Lower lobe of right lung (tissue), 2 donors: ENCODE results near the gene SBF2. TPM values are rescaled to one million over a fixed set of nuclear protein-coding genes. Genes with fewer than 3 reads are reported as not detected.

ENCODE experiments used
- ATAC-seq, 2 donors: fragments of 200-7000 bp; cut with Tn5 transposase; one replicate each; pipeline ENCODE4 v1.9.1; 2020 to 2022; ENCODE audit warnings: mild to moderate bottlenecking in 2 of 2, moderate library complexity in 2 of 2
- DNase-seq: peaks from one replicate; pipeline ENCODE4 v3.0.0-alpha.2; 2020
- H3K27ac ChIP-seq: fragments of 200-600 bp; one replicate; pipeline ENCODE4 v1.8.0; 2022
- H3K27me3 ChIP-seq: fragments of 200-600 bp; one replicate; pipeline ENCODE4 v1.8.0; 2022; ENCODE audit warnings: low read depth
- H3K36me3 ChIP-seq: fragments of 200-600 bp; one replicate; pipeline ENCODE4 v1.8.0; 2022; ENCODE audit warnings: mild to moderate bottlenecking
- H3K4me1 ChIP-seq: fragments of 200-600 bp; one replicate; pipeline ENCODE4 v1.8.0; 2022
- H3K4me3 ChIP-seq: fragments of 200-600 bp; one replicate; pipeline ENCODE4 v1.8.0; 2022; ENCODE audit warnings: mild to moderate bottlenecking
- H3K9me3 ChIP-seq: fragments of 200-600 bp; one replicate; pipeline ENCODE4 v1.8.0; 2022
- intact Hi-C: fragments of 100-400 bp; cut with DNase I; formaldehyde crosslinking; loops from one replicate; pipeline ENCODE4 v1.11.0; 2022
- total RNA-seq: library from RNA; stranded (reverse); fragmentation: NEBNext Ultra II Directional; extraction: Animal tissue kit (Norgen Biotek cat#: 25700); gene quantifications from one replicate; pipeline ENCODE4 v1.2.1, GENCODE V29; 2021
- TF ChIP-seq, protein P1 (sequence below): fragments of 200-600 bp; IDR thresholded peaks from one replicate; pipeline ENCODE4 v1.8.0; 2022; ENCODE audit warnings: antibody characterized with exemption, mild to moderate bottlenecking
- donor health status: DM: no; HTN: yes; CAD: no; lungs with severe emphysema.

SBF2 gene
- total RNA-seq, 1 donor from 2014 or later = 41.3 TPM

DNA sequence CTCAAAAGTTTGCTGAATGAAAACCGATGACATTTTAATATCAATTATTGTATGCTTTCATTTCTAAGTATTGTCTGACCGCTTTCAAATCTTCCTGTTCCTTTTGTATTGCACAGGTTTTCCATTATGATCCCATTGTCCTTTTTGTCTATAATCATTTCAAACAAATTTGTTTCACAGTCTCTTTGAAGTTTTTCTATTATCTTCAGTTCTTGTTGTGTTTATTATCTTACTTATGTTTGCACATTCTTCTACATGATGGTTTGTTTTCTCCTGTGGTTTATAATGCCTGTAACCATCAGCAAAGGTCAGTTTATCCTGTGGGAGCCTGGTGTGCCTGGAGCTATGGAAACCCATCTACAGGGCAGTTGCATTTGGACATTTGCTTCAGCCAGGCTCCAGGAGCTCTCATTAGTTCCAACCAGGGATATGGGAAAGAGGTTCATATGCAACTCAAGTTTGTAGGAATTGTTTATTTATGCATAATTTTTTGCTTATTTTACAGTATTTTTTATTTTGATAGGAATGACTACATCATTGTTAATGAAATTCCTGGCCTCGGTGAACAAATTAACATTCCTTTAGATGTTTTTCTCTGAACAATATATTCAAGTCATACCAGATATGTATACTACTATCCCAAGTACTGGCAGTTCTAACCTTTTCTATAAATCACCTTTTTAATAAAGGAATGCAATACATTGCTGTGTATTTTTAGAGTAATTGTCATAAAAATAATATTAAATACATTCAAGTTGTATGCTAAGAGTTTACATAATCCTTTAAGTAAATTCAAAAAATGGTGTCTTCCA lies 179.2 kb downstream of the SBF2 start:
- intact Hi-C loops = no loop called here

GRCh38 chr11:10113852-10114251 lies 180.2 kb downstream of the SBF2 start:
- H3K4me3 ChIP-seq = no peak overlapping the region
- H3K9me3 ChIP-seq = no peaks in the 10 kb centered on the region
- TF ChIP-seq, protein P1, sequence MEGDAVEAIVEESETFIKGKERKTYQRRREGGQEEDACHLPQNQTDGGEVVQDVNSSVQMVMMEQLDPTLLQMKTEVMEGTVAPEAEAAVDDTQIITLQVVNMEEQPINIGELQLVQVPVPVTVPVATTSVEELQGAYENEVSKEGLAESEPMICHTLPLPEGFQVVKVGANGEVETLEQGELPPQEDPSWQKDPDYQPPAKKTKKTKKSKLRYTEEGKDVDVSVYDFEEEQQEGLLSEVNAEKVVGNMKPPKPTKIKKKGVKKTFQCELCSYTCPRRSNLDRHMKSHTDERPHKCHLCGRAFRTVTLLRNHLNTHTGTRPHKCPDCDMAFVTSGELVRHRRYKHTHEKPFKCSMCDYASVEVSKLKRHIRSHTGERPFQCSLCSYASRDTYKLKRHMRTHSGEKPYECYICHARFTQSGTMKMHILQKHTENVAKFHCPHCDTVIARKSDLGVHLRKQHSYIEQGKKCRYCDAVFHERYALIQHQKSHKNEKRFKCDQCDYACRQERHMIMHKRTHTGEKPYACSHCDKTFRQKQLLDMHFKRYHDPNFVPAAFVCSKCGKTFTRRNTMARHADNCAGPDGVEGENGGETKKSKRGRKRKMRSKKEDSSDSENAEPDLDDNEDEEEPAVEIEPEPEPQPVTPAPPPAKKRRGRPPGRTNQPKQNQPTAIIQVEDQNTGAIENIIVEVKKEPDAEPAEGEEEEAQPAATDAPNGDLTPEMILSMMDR = no peak
- ATAC-seq = no peak
- DNase-seq = no peak
- H3K36me3 ChIP-seq = no peaks in the 10 kb centered on the region
- H3K27me3 ChIP-seq = no peaks in the 10 kb centered on the region
- peaks cover 24% of the 10 kb centered on the region for H3K4me1 ChIP-seq
- intact Hi-C loops = no loop called here
- H3K27ac ChIP-seq = no peak overlapping the region

More for the DNA sequence above, 179.2 kb downstream of the SBF2 start:
- Histone ChIP-seq H3K4me1 (peaks cover 16% of the 10 kb centered on the region), H3K9me3 (no peaks in the 10 kb centered on the region), H3K4me3 (no peak overlapping the region), H3K36me3 (no peaks in the 10 kb centered on the region), H3K27ac (no peak overlapping the region), H3K27me3 (no peaks in the 10 kb centered on the region)
- ATAC-seq = no peak
- TF ChIP-seq, protein P1 = no peak
- DNase-seq = no peak

- TF ChIP-seq, protein P1 = no peak
- intact Hi-C loops = no loop called here
- peaks cover 17% of the 10 kb centered on the region for H3K4me1 ChIP-seq
- ATAC-seq (no peak), DNase-seq (no peak)
- no peak overlapping the region for H3K27ac ChIP-seq
- H3K9me3 ChIP-seq = no peaks in the 10 kb centered on the region
- no peaks in the 10 kb centered on the region for H3K27me3 ChIP-seq
- no peaks in the 10 kb centered on the region for H3K36me3 ChIP-seq
- no peak overlapping the region for H3K4me3 ChIP-seq
Measured at GRCh38 chr11:10109806-10110205, 184.2 kb downstream of the SBF2 start.

DNA sequence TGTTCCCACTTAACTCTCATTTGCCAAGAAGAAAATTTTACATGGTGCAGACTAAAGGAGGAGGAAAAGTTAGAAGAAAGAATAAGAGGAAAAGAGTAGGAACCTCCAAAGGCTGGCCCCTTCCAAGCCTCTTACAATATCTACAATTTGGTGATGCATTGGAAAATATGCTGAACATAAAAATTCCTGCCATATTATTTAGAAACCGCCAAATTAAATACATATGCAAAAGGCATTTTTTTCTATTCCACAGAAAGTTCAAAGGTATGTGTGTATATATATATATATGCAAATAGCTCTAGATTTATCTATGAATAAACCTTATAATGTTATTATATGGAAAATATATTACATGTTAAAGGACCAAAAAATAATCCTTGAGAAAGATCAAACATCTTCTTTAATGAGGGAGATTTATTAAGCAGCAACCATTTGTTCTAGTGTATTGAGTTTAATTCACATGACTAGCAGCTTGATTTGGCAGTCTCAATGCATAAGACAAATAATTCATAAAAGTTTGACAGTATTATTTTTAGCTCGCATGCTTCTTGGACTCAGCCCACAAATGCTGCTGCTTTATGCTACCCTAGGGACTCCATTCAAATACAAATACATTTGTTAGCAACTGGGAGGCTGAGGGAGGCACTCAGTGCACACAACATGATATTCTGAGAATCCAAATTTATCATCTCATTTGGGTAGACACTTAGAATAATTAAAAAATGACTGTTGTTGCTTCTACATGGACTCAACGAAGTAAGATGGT lies 184.9 kb downstream of the SBF2 start:
- Histone ChIP-seq H3K27me3 (no peaks in the 10 kb centered on the region), H3K4me3 (no peak overlapping the region), H3K27ac (no peak overlapping the region), H3K36me3 (no peaks in the 10 kb centered on the region), H3K4me1 (peaks cover 17% of the 10 kb centered on the region), H3K9me3 (no peaks in the 10 kb centered on the region)
- ATAC-seq = no peak
- intact Hi-C loops = no loop called here
- DNase-seq = no peak
- TF ChIP-seq, protein P1 = no peak

- Histone ChIP-seq H3K27me3 (no peaks in the 10 kb centered on the region), H3K9me3 (no peaks in the 10 kb centered on the region), H3K4me3 (no peak overlapping the region), H3K27ac (no peak overlapping the region), H3K4me1 (peaks cover 17% of the 10 kb centered on the region), H3K36me3 (no peaks in the 10 kb centered on the region)
- TF ChIP-seq, protein P1 = no peak
- ATAC-seq = no peak
- DNase-seq = no peak
- intact Hi-C loops = no loop called here
Measured at GRCh38 chr11:10107497-10107896, 186.5 kb downstream of the SBF2 start.
